Measurements from ENCODE around the gene KCNJ15.

GRCh38 chr21:38291874-38292273 lies 35.1 kb downstream of the KCNJ15 start:
- TF ChIP-seq CTCF (IDR thresholded peaks at IDR 0.05; ENCODE audit: insufficient read depth, low read depth, low read length) (no peak), EZH2 (IDR thresholded peaks at IDR 0.05; ENCODE audit: insufficient read depth, low read length) (no peak)

Measured in astrocyte (in vitro differentiated cells and primary cell).